OCI-LY3 (cell line): ENCODE measurements around the gene DPPA3.
"Not testable (repeated sequence)": the region's sequence is repeated elsewhere in the genome, so short reads cannot be mapped to it uniquely, and the experiment has no call there.

Experiments
- H2AFZ ChIP-seq: fragments of 200-600, 300-600 bp; shearing (Covaris generic); 2 replicates; pipeline ENCODE4 v1.6.0; 2014; ENCODE audit warnings: antibody characterized with exemption, low read depth, low read length
- H3K27ac ChIP-seq: fragments of 200-600, 300-600 bp; sonication (generic); 2 replicates; pipeline ENCODE4 v1.5.1; 2014; ENCODE audit warnings: mild to moderate bottlenecking, low read length, moderate library complexity, mixed read lengths
- H3K27me3 ChIP-seq: fragments of 200-600, 300-600 bp; sonication (generic); 2 replicates; pipeline ENCODE4 v1.6.1; 2014; ENCODE audit warnings: low read depth, low read length, mixed read lengths
- H3K36me3 ChIP-seq: fragments of 200-600, 300-600 bp; sonication (generic); replicated peaks from 2 replicates; pipeline ENCODE3; 2014; ENCODE audit warnings: low read depth, low read length, mixed read lengths
- H3K4me1 ChIP-seq: fragments of 300-600, 200-600 bp; sonication (generic); 2 replicates; pipeline ENCODE4 v1.6.1; 2014; ENCODE audit warnings: low read length, mixed read lengths
- H3K4me2 ChIP-seq: fragments of 200-600, 300-600 bp; sonication (generic); 2 replicates; pipeline ENCODE4 v1.6.1; 2014; ENCODE audit warnings: low read length, mixed read lengths
- H3K4me3 ChIP-seq: fragments of 300-600, 200-600 bp; sonication (generic); 2 replicates; pipeline ENCODE4 v1.5.1; 2014; ENCODE audit warnings: antibody characterized with exemption, mild to moderate bottlenecking, low read length, moderate library complexity
- H3K79me2 ChIP-seq: fragments of 300-600, 200-600 bp; shearing (Covaris generic); 2 replicates; pipeline ENCODE4 v1.6.1; 2014; ENCODE audit warnings: mild to moderate bottlenecking, low read length, mixed read lengths
- H3K9ac ChIP-seq: fragments of 300-600, 200-600 bp; shearing (Covaris generic); 2 replicates; pipeline ENCODE4 v1.6.0; 2014; ENCODE audit warnings: mild to moderate bottlenecking, low read length, moderate library complexity
- H3K9me3 ChIP-seq: fragments of 200-600, 300-600 bp; shearing (Covaris generic); 2 replicates; pipeline ENCODE4 v1.6.1; 2014; ENCODE audit warnings: low read length, mixed read lengths; ENCODE audit not compliant: insufficient read depth
- H4K20me1 ChIP-seq: fragments of 200-600, 300-600 bp; sonication (generic); 2 replicates; pipeline ENCODE4 v1.6.1; 2016; ENCODE audit warnings: low read length, mixed read lengths; ENCODE audit not compliant: insufficient read depth
- EZH2phosphoT487 ChIP-seq: fragments of 200-600 bp; shearing (Covaris generic); IDR thresholded peaks from 2 replicates; pipeline ENCODE4 v1.6.1; 2018; ENCODE audit warnings: antibody characterized with exemption, mixed run types, low read depth
- TF ChIP-seq, protein P1 (sequence below): fragments of 200-600, 300-600 bp; sonication (generic); IDR thresholded peaks from 2 replicates; pipeline ENCODE4 v1.5.1; 2014; ENCODE audit warnings: antibody characterized with exemption, low read length, low read depth

DPPA3 gene

GRCh38 chr12:7748852-7749251 is 37.6 kb downstream of the DPPA3 start:
- Histone ChIP-seq H3K27ac (no peak overlapping the region), H3K36me3 (no peaks in the 10 kb centered on the region), H4K20me1 (no peaks in the 10 kb centered on the region), H3K4me3 (no peak overlapping the region), H3K9ac (no peak overlapping the region), H2AFZ (no peak overlapping the region), H3K4me2 (peak overlapping the region; percentile 39; the same call in 1 of the 2 replicates), H3K27me3 (no peaks in the 10 kb centered on the region), H3K4me1 (peaks cover 20% of the 10 kb centered on the region), H3K9me3 (no peaks in the 10 kb centered on the region), H3K79me2 (no peaks in the 10 kb centered on the region)
- TF ChIP-seq, protein P1, sequence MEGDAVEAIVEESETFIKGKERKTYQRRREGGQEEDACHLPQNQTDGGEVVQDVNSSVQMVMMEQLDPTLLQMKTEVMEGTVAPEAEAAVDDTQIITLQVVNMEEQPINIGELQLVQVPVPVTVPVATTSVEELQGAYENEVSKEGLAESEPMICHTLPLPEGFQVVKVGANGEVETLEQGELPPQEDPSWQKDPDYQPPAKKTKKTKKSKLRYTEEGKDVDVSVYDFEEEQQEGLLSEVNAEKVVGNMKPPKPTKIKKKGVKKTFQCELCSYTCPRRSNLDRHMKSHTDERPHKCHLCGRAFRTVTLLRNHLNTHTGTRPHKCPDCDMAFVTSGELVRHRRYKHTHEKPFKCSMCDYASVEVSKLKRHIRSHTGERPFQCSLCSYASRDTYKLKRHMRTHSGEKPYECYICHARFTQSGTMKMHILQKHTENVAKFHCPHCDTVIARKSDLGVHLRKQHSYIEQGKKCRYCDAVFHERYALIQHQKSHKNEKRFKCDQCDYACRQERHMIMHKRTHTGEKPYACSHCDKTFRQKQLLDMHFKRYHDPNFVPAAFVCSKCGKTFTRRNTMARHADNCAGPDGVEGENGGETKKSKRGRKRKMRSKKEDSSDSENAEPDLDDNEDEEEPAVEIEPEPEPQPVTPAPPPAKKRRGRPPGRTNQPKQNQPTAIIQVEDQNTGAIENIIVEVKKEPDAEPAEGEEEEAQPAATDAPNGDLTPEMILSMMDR: no peak
- TF ChIP-seq EZH2phosphoT487: no peak

DNA sequence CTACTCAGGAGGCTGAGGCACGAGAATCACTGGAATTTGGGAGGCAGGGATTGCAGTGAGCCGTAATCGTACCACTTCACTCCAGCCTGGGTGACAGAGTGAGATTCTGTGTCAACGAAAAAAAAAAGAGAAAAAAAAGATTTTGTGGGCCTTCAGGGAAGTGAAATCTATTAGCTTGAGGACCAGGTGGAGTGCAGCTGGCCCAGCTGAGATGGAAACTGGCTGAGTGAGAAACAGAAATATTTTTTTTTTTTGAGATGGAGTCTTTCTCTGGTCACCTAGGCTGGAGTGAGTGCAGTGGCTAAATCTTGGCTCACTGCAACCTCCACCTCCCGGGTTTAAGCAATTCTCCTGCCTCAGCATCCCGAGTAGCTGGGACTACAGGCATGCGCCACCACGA is 38.2 kb downstream of the DPPA3 start:
- Histone ChIP-seq H3K4me3 (no peak overlapping the region), H3K9me3 (no peaks in the 10 kb centered on the region), H2AFZ (0 out of 2 replicates have a peak overlapping the region, but pooled peaks have one; percentile 3), H3K4me2 (peak overlapping the region; percentile 39), H3K79me2 (no peaks in the 10 kb centered on the region), H3K9ac (no peak overlapping the region), H3K27ac (no peak overlapping the region), H3K4me1 (peaks cover 24% of the 10 kb centered on the region), H3K36me3 (no peaks in the 10 kb centered on the region), H3K27me3 (no peaks in the 10 kb centered on the region), H4K20me1 (no peaks in the 10 kb centered on the region)
- TF ChIP-seq, protein P1: no peak
- no peak for TF ChIP-seq EZH2phosphoT487

- H3K4me3 ChIP-seq: no peak overlapping the region
- H3K27me3 ChIP-seq: no peaks in the 10 kb centered on the region
- no peak overlapping the region for H3K4me2 ChIP-seq
- no peaks in the 10 kb centered on the region for H4K20me1 ChIP-seq
- no peaks in the 10 kb centered on the region for H3K79me2 ChIP-seq
- no peak overlapping the region for H3K9ac ChIP-seq
- no peaks in the 10 kb centered on the region for H3K9me3 ChIP-seq
- no peak overlapping the region for H2AFZ ChIP-seq
- no peak for TF ChIP-seq EZH2phosphoT487
- TF ChIP-seq, protein P1: no peak
- H3K4me1 ChIP-seq: peaks cover 24% of the 10 kb centered on the region
- H3K36me3 ChIP-seq: no peaks in the 10 kb centered on the region
- no peak overlapping the region for H3K27ac ChIP-seq
Observed at GRCh38 chr12:7750350-7750749, 39.1 kb downstream of the DPPA3 start.

DNA sequence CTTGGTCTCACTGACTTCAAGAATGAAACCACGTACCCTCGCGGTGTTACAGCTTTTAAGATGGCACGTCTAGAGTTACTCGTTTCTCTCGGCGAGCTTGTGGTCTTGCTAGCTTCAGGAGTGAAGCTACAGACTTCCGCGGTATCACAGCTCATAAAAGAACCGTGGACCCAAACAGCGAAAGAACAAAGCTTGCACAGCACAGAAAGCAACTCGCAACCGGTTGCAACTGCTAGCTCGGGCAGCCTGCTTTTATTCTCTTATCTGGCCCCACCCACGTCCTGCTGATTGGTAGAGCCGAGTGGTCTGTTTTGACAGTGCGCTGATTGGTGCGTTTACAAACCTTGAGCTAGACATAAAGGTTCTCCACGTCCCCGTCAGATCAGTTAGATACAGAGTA is 40.2 kb downstream of the DPPA3 start:
- TF ChIP-seq EZH2phosphoT487: no peak
- TF ChIP-seq, protein P1: no peak
- Histone ChIP-seq H3K4me3 (no peak overlapping the region), H4K20me1 (no peaks in the 10 kb centered on the region), H3K27me3 (no peaks in the 10 kb centered on the region), H3K27ac (no peak overlapping the region), H3K4me2 (no peak overlapping the region), H3K36me3 (no peaks in the 10 kb centered on the region), H2AFZ (0 out of 2 replicates have a peak overlapping the region, but pooled peaks have one; percentile 30), H3K9me3 (no peaks in the 10 kb centered on the region), H3K9ac (no peak overlapping the region), H3K79me2 (no peaks in the 10 kb centered on the region), H3K4me1 (peaks cover 24% of the 10 kb centered on the region)

- H3K9ac ChIP-seq, H3K27ac ChIP-seq, H3K79me2 ChIP-seq, H3K36me3 ChIP-seq, H3K4me2 ChIP-seq, H3K27me3 ChIP-seq, H4K20me1 ChIP-seq, H3K4me3 ChIP-seq, H3K9me3 ChIP-seq, H2AFZ ChIP-seq: not testable (repeated sequence)
- H3K4me1 ChIP-seq: peaks cover 21% of the 10 kb centered on the region
Observed at GRCh38 chr12:7751941-7752922, 41.0 kb downstream of the DPPA3 start.

DNA sequence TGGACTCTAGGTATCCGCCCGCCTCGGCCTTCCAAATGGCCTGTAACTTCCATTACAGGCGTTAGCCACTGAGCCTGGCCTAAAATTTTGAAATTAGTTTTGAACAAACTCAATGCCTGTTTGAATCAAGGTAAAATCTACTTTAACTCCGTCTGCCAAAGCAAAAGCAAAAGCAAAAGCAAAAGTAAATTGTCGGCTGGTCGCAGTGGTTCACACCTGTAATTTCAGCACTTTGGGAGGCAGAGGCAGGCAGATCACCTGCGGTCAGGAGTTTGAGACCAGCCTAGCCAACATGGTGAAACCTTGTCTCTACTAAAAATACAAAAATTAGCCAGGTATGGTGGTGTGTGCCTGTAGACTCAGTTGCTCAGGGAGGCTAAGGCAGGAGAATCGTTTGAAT is 44.4 kb downstream of the DPPA3 start:
- H2AFZ ChIP-seq, H3K4me2 ChIP-seq, H3K36me3 ChIP-seq, H3K4me1 ChIP-seq, H3K27me3 ChIP-seq, H3K9me3 ChIP-seq, H4K20me1 ChIP-seq, H3K79me2 ChIP-seq, H3K9ac ChIP-seq, H3K27ac ChIP-seq, H3K4me3 ChIP-seq: not testable (repeated sequence)
